GM19043 (cell line): ENCODE results near the gene SNX33.
"Not testable (repeated sequence)": the region's sequence is repeated elsewhere in the genome, so short reads cannot be mapped to it uniquely, and the experiment has no call there.

Experiments
- ATAC-seq: cut with Tn5 transposase; IDR thresholded peaks from one replicate; pipeline ENCODE4 v1.9.1; 2021; ENCODE audit warnings: low read depth; ENCODE audit not compliant: unreplicated experiment

Gene SNX33

DNA sequence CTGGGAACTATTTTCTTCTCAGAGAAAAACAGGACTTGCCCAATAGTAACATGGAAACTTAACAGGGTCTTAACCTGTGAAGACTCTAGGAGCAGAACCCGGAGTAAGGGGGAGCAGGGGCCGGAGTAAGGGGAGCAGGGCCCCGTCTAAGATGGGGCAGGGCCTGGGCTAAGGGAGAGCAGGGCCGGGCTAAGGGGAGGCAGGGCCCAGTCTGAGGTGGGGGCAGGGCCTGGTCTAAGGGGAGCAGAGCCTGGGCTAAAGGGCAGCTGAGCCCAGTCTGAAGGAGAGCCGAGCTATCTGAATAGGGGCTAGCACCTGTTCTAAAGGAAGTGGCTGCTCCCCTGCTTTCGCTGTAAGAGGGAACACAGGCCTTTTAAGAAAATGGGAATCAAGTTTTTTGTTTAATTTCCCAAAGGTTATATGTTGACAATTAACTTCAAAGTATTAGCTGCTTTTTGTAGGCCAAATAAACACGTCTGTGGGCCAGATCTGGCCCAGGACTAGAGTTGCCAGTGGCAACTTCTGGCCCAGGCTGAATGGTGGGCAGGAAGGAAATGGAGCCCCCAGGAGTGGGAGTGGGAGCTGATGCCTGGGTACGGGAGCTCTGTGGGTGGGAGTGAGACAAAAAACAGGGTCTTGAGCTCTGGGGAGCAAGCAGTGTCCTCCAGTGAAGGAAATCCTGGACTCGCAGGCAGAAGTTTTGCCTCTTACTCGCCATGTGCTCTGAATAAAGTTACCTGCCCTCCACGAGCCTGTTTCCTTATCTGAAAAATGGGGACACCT lies 32.5 kb downstream of the SNX33 start:
- no peak for ATAC-seq

DNA sequence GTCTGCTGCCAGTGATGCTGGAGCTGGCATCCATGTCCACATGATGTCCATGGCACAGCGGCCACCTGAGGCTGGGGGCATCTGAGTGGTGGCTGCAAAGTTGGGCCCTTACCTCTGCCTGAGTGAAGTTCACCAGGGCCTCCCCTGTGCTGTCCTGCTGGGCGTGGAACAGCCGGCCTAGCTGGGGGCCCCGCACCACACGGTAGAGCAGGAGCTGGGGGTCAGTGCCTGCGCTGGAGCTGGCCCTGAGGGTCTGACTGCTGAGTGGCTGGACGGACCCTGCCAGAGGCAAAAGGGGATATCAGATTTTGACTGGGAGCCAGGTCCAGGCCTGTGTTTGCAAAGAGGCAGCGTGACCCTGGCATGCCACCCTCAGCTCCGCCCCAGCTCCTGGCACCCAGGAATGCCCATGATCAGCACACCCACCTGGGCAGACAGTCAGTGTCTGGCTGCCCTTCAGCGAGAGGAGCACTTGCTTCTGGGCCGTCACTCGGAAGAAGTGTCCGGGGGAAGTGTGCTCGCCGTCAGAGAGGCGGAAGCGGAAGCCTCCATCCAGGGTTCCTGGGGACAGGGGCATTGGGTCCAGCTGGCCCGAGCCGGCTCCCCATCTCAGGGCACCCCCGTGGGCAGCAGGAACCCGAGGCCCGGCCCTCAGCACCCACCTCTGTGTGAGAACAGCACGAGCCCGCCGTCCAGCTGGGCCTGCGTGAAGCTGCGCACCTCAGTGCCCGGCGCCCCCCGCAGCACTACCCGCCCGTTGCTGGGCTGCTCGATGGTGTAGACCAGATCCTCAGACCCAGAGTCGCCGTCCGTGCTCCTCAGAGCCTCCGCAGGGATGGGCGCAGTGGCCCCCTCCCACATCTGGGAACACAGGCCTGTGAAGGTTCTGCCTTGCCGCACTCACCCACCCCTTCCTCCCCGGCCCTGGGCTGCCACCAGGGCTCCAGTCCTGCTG lies 34.7 kb downstream of the SNX33 start:
- ATAC-seq, result no peak

DNA sequence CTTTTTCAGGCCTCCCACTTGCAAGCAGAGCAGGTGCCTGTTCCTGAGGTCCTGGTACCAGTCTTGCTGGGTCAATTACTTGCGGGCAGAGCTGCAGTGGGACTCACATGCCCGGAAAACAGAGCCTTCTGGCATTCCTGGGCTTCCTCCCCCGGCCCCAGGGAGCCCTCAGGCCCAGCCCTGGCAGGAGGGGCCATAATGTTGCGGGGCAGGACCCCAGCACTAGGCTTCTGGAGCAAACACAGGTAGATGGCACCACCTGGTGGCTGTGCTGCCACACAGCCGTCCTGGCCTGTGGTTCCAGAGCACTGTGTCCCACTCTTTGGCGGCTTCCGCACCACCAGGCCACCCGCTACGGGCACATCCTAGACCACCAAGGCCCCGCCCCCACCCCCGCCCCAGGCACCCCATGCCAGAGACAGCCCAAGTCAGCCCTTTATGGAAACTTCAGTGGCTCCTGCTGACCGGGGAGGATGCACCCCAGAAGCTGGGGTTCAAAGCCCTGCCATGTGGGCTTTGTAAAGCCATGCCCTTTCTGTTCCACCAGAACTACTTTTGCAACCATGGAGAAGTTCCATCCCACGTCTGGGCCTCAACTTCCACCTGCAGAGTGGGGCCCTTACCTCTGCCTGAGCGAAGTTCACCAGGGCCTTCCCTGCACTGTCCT lies 36.1 kb downstream of the SNX33 start:
- not testable (repeated sequence) for ATAC-seq

DNA sequence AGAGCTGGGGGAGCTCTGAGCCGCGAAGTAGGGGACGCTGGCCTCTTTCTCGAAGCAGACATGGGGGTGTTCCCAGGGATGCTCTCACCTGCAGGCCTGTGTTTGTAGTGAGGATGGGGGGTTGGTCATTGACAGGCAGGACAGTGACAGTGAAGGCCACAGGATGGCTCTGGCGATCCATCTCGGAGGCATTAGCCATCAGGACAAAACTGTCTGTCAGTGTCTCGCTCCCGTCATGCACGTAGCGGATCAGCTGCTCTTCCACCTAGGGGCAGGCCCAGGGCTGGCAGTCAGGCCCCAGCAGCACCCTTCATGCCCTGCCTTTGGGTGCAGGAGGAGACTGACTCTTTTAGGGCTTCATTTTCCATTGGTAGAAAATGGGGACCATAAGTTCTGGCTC lies 36.9 kb downstream of the SNX33 start:
- ATAC-seq, result no peak

DNA sequence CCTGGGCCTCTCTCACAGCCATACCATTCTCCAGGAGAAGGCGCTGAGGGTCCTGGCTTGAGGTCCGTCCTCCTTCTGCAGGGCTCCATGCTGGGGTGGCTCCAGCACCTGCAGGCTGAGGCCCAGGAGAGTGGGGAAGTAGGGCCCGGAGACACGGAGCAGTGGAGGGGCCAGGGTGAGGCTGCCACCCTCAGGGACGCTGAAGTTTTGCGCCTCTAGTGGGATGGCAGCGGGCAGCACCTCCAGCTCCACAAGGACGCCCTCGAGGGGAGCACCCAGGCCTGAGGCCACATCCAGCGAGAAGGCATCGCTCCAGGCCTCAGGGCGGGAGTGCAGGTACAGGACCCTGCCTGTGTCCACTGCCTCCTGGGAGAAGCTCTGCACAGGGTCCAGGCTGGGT lies 37.5 kb downstream of the SNX33 start:
- no peak for ATAC-seq

DNA sequence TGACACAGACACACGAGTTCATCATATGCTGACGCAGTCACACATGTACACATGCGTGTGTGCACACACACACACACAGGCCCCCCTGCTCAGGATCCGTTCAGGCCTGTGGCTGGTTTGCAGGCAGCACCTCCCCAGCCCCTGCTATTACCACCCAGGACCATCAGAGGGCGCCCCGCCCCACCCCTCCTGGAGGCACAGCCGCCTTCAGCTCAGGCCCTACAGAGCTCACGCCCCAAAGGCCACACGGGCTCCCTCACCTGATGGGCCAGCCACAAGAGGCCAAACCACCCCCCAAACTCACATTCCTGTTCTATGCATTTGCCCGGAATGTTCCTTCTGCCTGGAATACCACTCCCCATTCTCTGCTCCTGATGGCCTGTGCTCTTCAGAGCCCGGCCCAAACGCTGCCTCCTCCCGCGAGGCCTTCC lies 38.5 kb downstream of the SNX33 start:
- ATAC-seq, result not testable (repeated sequence)

DNA sequence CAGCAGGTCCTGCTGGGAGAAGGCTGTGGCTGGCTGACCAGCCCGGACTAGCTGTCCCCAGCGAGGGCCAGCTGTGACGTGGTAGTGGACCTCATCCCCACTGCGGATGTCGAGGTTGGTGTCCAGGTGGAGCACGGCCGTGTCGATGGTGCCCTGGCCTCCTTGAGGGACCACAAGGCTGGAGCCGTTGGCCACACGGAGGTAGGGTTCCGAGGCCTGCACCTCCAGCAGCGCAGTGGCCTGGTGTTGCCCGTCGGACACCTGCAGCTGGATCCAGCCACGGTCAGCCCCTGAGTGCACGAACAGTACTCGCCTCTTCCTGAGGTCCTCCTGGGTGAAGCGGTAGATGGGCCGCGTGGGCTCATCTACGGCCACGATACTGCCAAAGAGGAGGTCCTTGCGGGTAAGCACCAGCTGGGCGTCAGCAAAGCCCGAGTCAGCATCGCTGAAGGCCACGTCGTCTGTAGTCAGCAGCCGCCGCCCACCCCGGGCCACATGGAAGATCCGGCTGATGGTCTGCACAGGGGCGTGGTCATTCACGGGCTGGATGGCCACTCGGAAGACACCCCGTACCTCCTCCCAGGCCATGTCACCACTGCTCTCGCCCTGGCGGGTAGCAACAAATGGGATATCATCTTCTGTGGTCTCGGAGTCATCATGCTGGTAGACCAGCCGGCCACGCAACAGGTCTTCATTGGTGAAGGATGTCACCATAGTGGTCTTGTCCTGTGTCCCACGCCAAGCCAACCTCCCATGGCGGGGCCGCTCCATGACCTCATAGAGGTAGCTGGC lies 40.0 kb downstream of the SNX33 start:
- no peak for ATAC-seq

DNA sequence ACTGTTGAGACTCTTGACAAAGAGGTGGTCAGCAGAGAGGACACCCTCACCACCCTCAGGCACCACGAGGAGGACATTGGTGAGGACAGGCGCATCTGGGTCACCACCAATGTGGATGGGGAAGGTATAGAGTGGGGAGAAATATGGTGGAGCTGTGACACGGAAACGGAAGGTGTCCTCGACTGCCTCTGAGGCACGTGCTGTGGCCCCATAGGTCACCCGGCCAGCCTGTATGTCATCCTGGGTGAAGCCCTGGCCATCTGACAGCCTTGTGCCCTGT lies 40.5 kb downstream of the SNX33 start:
- no peak for ATAC-seq

DNA sequence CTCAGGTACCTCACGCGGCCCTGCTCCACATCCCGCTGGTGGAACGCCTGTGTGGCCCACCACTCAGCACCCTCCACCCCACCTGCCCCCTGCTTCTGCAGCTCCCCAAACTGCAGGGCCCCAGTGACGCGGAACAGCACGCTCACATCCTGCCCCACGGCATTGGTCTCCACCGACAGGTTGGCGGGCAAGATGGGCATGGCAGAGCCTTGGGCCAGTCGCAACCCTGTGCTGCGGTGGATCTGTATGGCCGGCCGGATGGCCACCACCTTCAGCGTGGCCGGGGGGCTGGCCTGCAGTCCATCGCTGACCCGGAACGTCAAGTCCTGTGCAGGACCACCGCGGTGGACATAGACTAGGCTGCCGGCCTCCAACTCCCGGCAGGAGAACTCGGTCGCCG lies 41.1 kb downstream of the SNX33 start:
- ATAC-seq, result no peak

DNA sequence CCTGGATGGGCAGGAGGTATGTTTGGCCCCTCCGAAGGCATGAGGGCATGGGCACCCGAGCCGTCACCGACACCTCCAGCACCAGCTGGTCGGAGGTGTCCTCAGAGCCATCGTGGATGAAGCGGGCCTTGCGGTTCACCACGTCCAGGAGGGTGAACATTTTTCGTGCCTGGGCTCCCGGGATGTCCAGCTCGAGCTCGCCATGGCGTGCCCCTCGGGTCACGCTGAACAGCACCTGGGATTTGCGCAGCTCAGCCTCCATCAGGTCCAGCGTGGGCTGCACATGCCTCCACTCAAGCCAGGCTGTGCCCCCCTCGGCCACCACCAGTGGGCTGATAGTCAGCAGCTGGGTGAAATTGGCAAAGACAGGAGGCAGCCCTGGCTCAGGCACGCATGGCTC lies 41.7 kb downstream of the SNX33 start:
- not testable (repeated sequence) for ATAC-seq

DNA sequence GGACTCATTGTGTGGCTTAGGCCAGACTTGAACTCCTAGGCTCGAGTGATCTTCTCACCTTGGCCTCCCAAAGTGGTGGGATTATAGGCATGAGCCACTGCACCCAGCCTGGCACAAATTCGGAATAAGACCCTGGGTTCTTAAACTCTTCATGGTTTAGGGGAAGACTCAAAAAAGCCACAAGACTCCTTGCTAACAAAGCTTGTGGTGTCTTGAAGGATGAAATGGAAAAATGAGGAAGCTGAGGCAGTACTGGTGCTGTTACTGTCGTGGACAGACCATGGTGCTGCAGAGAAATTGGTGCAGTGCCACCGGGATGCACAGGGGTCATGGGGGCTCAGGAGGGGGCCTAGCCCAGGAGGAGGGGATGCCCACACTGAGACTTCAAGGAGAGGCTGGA lies 44.6 kb downstream of the SNX33 start:
- ATAC-seq, result not testable (repeated sequence)

DNA sequence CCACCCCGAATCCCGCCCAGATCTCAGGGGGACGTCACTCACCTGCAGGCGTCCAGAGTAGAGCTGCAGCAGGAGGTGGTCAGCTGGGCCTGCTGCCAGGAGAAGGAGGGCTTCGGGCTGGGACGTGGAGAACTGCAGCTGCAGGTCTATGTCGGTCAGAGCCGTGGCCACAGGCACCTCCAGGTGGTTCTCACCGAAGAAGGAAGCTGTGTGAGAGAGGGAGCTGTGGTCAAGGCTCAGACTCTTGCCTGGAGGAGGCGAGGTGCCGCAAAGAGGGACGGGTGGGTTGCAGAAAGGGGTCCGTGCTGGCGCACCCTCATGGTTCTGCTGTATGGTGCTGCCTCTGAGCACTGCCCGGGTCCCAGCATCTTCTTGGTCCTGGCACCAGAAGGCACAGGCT lies 45.3 kb downstream of the SNX33 start:
- not testable (repeated sequence) for ATAC-seq

DNA sequence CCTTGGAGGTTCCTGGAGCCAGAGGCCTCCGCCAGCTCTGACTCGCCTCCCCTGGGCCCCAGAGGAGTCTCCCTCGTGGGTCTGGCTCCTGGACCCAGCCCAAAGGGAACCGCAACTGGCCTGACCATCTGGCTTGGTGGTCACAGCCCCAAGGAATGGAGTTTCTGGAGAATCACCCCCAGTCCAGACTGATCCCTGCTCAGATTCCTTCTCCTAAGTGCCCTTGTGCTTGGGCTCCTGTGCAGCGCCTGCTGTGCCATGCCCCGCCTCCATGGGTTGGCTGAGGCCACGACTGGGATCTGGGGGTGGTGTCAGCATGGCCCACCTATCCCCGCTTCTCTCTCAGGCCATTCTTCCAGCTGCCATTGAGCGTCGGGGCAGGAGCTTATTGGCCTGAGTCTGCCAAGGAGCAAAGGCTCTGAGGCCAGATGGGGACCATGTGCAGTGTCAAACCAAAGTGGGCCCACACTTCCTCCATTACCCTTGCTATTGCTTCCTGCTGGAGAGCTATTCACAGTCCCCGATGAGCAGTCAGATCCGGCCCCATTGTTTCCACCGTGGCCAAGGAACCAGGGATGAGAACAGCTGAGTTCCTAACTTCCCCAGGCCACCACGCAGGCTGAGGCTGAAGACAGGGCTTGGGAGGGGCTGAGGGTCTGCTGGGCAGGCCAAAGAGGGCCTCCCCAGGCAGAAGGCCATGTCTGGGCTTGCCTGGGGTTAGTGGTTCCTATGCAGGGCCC lies 46.0 kb downstream of the SNX33 start:
- no peak for ATAC-seq

DNA sequence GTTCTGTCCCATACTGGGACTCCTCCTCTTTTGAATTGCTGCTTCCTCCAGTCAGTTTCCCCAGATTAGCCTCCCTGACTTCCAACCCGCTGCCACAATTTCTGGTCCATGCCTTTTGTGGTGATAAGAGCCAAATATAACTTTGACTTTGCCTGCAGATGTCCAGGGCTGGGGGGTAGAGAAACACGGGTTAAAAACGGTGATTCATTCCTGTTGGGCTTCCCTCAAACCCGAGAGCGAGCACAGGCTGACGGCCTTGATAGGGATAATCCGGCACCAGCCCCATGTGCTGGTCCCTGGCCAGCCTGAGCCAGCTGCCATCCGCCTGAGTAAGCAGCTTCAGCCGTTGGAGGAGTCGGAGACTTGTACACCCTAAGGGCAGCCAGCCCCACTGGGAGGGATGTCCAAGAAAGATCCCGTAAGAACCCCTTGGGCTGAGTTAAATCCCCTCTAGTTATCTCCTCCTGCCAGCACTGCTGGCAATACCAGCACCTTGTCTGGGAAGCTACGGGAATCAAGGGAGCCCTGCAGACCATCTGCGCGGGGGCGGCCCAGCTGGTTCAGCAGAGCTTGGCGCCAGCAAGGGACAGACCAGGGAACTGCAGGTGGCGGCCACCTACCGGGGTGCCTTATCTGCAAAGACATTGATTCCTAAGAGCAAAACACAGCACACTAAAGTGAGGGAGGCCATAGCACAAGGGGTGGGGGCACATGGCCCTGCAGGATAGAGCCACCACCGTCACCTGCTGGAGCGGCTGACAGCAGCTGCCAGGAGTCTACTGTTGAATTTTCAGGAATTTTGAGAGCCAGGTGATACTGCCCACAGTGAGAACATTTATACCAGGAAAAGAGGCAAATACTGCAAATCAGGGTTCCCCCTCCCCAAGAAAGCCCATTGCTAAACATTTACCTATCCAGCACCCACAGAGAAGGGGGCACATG lies 46.8 kb downstream of the SNX33 start:
- no peak for ATAC-seq

DNA sequence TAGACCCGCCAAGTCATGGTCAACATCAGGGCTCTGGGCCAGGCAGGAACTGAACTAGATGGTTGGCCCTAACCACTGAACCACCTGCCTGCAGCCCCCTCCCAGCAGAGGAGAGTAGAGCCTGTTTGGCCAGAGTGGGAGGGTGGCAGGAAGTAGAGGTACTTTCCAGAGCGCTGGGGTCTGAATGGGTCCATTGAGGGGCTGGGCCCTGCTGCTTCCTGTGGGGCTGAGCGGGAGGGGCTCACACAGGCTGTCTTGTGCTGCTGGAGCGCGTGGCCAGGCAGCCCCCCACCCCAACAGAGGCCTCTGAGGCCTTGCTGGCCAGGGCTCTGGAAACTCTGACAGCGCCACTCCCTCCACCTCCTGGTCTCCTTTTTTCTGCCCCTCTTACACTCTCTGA lies 47.5 kb downstream of the SNX33 start:
- no peak for ATAC-seq

DNA sequence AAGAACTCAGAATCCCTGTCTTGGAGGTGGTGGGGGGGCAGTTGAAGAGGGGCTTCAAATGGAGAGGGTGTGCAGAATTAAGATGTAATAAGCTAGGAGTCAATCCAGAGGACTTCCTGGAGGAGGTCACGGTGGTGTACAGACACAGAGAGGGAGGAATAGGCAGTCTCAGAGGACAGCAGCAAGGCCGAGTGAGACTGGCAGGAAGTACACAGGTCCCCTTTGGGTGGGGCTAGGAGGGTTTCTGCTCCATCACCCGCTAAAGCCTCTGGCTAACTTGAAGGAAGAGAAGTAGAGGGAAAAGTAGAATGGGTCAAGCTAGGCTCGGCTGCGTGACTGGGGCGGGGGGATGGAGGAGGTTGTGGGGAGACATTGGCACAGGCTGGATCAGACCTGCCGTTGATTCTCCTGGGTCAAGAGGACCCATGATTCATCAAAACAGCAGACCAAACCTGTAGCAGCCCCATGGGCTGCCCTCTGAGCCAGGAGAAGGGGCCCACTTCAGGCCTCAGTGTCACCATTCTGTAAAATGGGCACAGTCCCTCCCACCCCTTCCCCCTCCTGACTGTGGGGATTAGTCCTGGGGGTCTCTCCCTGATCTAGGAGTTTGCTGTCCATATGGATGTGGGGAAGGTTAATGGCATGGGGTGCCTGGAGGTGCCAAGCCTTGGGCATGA lies 48.1 kb downstream of the SNX33 start:
- no peak for ATAC-seq

DNA sequence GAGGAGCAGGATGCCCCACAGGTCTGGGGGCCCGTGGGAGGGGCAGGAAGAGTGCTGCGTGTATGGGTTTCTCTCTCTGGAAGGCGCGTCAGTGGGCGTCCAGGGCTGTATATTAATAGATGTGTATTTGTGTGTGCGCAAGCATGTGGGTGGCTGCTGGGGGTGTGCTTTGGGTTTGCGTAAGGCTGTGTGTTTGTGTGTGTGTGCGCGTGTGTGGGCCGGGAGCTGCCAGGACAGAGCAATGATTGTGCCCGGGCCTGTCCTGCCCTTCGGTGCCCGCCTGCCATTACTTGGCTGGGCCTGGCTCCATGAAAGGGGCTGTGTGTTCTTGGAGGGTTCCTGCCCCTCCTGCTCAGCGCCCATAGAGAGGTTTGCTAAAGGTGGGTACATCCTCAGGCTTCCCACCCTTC lies 48.6 kb downstream of the SNX33 start:
- no peak for ATAC-seq

DNA sequence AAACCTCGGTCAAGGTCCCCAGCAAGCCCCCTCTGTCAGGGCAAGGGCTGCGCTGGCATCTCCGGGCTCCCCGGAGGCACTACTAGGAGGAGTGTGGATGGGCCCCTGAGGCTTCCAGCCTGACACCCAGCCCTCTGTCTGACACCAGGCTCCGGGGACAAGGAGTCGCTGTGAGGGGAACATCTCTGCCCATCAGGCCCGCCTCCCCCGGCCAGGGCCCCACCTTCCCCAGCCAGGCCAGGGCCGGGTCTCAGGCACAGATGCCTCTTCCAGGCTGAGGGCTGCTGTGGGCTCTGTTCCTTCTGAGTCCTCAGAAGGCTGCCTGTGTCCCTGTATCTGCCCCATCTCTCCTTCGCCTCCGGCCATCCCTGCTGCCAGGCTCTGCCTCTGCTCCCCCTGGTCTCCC lies 49.1 kb downstream of the SNX33 start:
- no peak for ATAC-seq
